HEK293 (cell line): Measurements from ENCODE around the gene SYT5.

Experiments used
- GLI2 ChIP-seq: fragments of 450-650 bp; formaldehyde crosslinking; IDR thresholded peaks from 2 replicates; pipeline ENCODE4; 2017; ENCODE audit warnings: missing biosample characterization, missing genetic modification characterization, low read depth, borderline replicate concordance
- GLIS1 ChIP-seq: fragments of 450-650 bp; formaldehyde crosslinking; IDR thresholded peaks from 2 replicates; pipeline ENCODE4 v1.5.1; 2016; ENCODE audit warnings: missing biosample characterization, missing genetic modification characterization
- INSM2 ChIP-seq: fragments of 450-650 bp; formaldehyde crosslinking; IDR thresholded peaks from 2 replicates; pipeline ENCODE4 v1.5.1; 2016; ENCODE audit warnings: missing biosample characterization, missing genetic modification characterization
- PATZ1 ChIP-seq: fragments of 450-650 bp; formaldehyde crosslinking; IDR thresholded peaks from 2 replicates; pipeline ENCODE4 v1.5.1; 2016; ENCODE audit warnings: missing biosample characterization, missing genetic modification characterization
- PRDM6 ChIP-seq: fragments of 450-650 bp; formaldehyde crosslinking; IDR thresholded peaks from 2 replicates; pipeline ENCODE4 v1.5.1; 2017; ENCODE audit warnings: missing biosample characterization, missing genetic modification characterization
- RBAK ChIP-seq: fragments of 450-650 bp; formaldehyde crosslinking; IDR thresholded peaks from 2 replicates; pipeline ENCODE4 v1.5.1; 2016; ENCODE audit warnings: missing biosample characterization, missing genetic modification characterization
- SP2 ChIP-seq: fragments of 450-650 bp; formaldehyde crosslinking; IDR thresholded peaks from 2 replicates; pipeline ENCODE4 v1.5.1; 2016; ENCODE audit warnings: missing biosample characterization, missing genetic modification characterization
- SP7 ChIP-seq: fragments of 450-650 bp; formaldehyde crosslinking; IDR thresholded peaks from 2 replicates; pipeline ENCODE4 v1.5.1; 2016; ENCODE audit warnings: missing biosample characterization, missing genetic modification characterization
- WT1 ChIP-seq: fragments of 450-650 bp; formaldehyde crosslinking; IDR thresholded peaks from 2 replicates; pipeline ENCODE4 v1.5.1; 2016; ENCODE audit warnings: missing biosample characterization, missing genetic modification characterization
- ZBTB44 ChIP-seq: fragments of 450-650 bp; IDR thresholded peaks from 2 replicates; pipeline ENCODE4 v1.5.1; 2018; ENCODE audit warnings: missing biosample characterization, mild to moderate bottlenecking, missing genetic modification characterization
- ZBTB6 ChIP-seq: fragments of 450-650 bp; formaldehyde crosslinking; IDR thresholded peaks from 2 replicates; pipeline ENCODE4 v1.5.1; 2017; ENCODE audit warnings: missing biosample characterization, missing genetic modification characterization
- ZEB2 ChIP-seq: fragments of 450-650 bp; formaldehyde crosslinking; IDR thresholded peaks from 2 replicates; pipeline ENCODE4 v1.5.1; 2016; ENCODE audit warnings: missing biosample characterization, missing genetic modification characterization
- ZIC2 ChIP-seq: fragments of 450-650 bp; formaldehyde crosslinking; IDR thresholded peaks from 2 replicates; pipeline ENCODE4 v1.5.1; 2016; ENCODE audit warnings: missing biosample characterization, missing genetic modification characterization
- ZNF114 ChIP-seq: fragments of 450-650 bp; formaldehyde crosslinking; IDR thresholded peaks from 2 replicates; pipeline ENCODE4 v1.5.0; 2017; ENCODE audit warnings: missing biosample characterization, missing genetic modification characterization
- ZNF26 ChIP-seq: fragments of 450-650 bp; formaldehyde crosslinking; IDR thresholded peaks from 2 replicates; pipeline ENCODE4 v1.5.1; 2016; ENCODE audit warnings: missing biosample characterization, missing genetic modification characterization
- ZNF449 ChIP-seq: fragments of 450-650 bp; formaldehyde crosslinking; IDR thresholded peaks from 2 replicates; pipeline ENCODE4 v1.5.1; 2017; ENCODE audit warnings: missing biosample characterization, mild to moderate bottlenecking, missing genetic modification characterization, moderate library complexity
- ZNF501 ChIP-seq: fragments of 450-650 bp; formaldehyde crosslinking; IDR thresholded peaks from 2 replicates; pipeline ENCODE4 v1.5.1; 2016; ENCODE audit warnings: missing biosample characterization, missing genetic modification characterization
- ZNF654 ChIP-seq: fragments of 450-650 bp; formaldehyde crosslinking; IDR thresholded peaks from 2 replicates; pipeline ENCODE4 v1.5.1; 2016; ENCODE audit warnings: low read depth, missing biosample characterization, missing genetic modification characterization
- ZNF76 ChIP-seq: fragments of 450-650 bp; formaldehyde crosslinking; IDR thresholded peaks from 2 replicates; pipeline ENCODE4; 2016; ENCODE audit warnings: low read depth, missing biosample characterization, missing genetic modification characterization, borderline replicate concordance

The SYT5 gene

GRCh38 chr19:55160128-55160985 lies 19.7 kb downstream of the SYT5 start (continued):
- TF ChIP-seq ZIC2 (tag by site-specific recombination) (peak; percentile 21; the same call in 1 of the 2 replicates), ZBTB44 (tag by site-specific recombination) (no peak), SP2 (tag by site-specific recombination) (peak; percentile 75), ZEB2 (peak; percentile 97), WT1 (no peak), ZBTB6 (tag by site-specific recombination) (no peak), ZNF26 (tag by site-specific recombination) (no peak), GLIS1 (tag by site-specific recombination) (peak; percentile 49), GLI2 (tag by site-specific recombination) (no peak), SP7 (tag by site-specific recombination) (peak; percentile 74), RBAK (tag by site-specific recombination) (no peak), ZNF76 (tag by site-specific recombination) (0 out of 2 replicates have a peak, but pooled peaks have one; percentile 26), PATZ1 (peak; percentile 68), ZNF654 (tag by site-specific recombination) (peak; percentile 58), ZNF501 (tag by site-specific recombination) (0 out of 2 replicates have a peak, but pooled peaks have one; percentile 43), PRDM6 (tag by site-specific recombination) (no peak), ZNF114 (no peak), ZNF449 (tag by site-specific recombination) (no peak), INSM2 (tag by site-specific recombination) (no peak)
